GM12878 (cell line): ENCODE results near the gene FRS3. TPM values are rescaled to one million over a fixed set of nuclear protein-coding genes. Genes with fewer than 3 reads are reported as not detected.

Source experiments
- ATAC-seq: fragments of 200-7000 bp; cut with Tn5 transposase; 3 replicates; pipeline ENCODE4 v1.9.1; 2020; ENCODE audit warnings: mild to moderate bottlenecking, moderate library complexity
- BruUV-seq: library from RNA; stranded (reverse); fragments of 400-500 nt; replicated peaks from 2 replicates; lab custom pipeline; 2021; lab: Mats Ljungman, UMichigan
- CTCF ChIA-PET: fragments of 300-600 bp; sonication (Branson Sonifier 250); formaldehyde crosslinking; extraction: SDS; loops from one replicate; lab custom pipeline; 2021; ENCODE audit warnings: inconsistent platforms; lab: Yijun Ruan, JAX
- POLR2A ChIA-PET: fragments of 350-600 bp; formaldehyde crosslinking; extraction: SDS; loops from one replicate; lab custom pipeline; 2021; ENCODE audit warnings: inconsistent platforms; lab: Charles Lee
- RAD21 ChIA-PET: fragments of 300-600 bp; sonication (Branson Sonifier 250); formaldehyde crosslinking; loops from one replicate; lab custom pipeline; 2023; ENCODE audit warnings: antibody characterized with exemption; ENCODE audit not compliant: unreplicated experiment; lab: Charles Lee
- SMC1A ChIA-PET: fragments of 300-600 bp; sonication (Branson Sonifier 250); formaldehyde crosslinking; loops from one replicate; lab custom pipeline; 2023; ENCODE audit not compliant: unreplicated experiment, uncharacterized antibody; lab: Charles Lee
- DNase-seq: peaks from one replicate; pipeline ENCODE4 v3.0.0-alpha.2; 2011; ENCODE audit warnings: low read depth, low spot score
- FAIRE-seq: peaks from 3 replicates; lab custom pipeline; 2011; peaks lifted over from hg19 to GRCh38; lab: Jason Lieb, UNC
- H2AFZ ChIP-seq: 2 replicates; pipeline ENCODE4 v1.6.0; 2011; ENCODE audit warnings: low read depth, low read length, control low read depth; ENCODE audit not compliant: control insufficient read depth
- H3K27ac ChIP-seq: 2 replicates; pipeline ENCODE4 v1.5.1; 2011; ENCODE audit warnings: control low read depth; ENCODE audit not compliant: control insufficient read depth, insufficient read depth
- H3K27me3 ChIP-seq, 2 experiments: replicated peaks in 1 of 2; 2 replicates each; pipeline versions ENCODE4 v1.6.0 to v1.6.1; 2011; ENCODE audit warnings: low read length in 1 of 2; ENCODE audit not compliant: control insufficient read depth in 2 of 2, insufficient read depth in 2 of 2
- H3K36me3 ChIP-seq, 2 experiments: 2 replicates each; pipeline ENCODE4 v1.5.1; 2011; ENCODE audit warnings: low read length in 1 of 2; ENCODE audit not compliant: control insufficient read depth in 2 of 2, insufficient read depth in 2 of 2
- H3K4me1 ChIP-seq: 2 replicates; pipeline ENCODE4 v1.6.1; 2011; ENCODE audit warnings: mild to moderate bottlenecking, low read length, moderate library complexity, mixed read lengths; ENCODE audit not compliant: control insufficient read depth, insufficient read depth
- H3K4me2 ChIP-seq: 2 replicates; pipeline ENCODE4 v1.6.0; 2011; ENCODE audit warnings: control low read depth; ENCODE audit not compliant: control insufficient read depth, insufficient read depth
- H3K4me3 ChIP-seq: fragments of 200-600 bp; sonication (generic); 2 replicates; pipeline ENCODE4 v1.5.1; 2016
- H3K79me2 ChIP-seq: 2 replicates; pipeline ENCODE4 v1.6.0; 2011; ENCODE audit warnings: low read length; ENCODE audit not compliant: control insufficient read depth, insufficient read depth
- H3K9ac ChIP-seq: 2 replicates; pipeline ENCODE4 v1.8.0; 2011; ENCODE audit warnings: low read length, control low read depth, mixed read lengths; ENCODE audit not compliant: control insufficient read depth, insufficient read depth
- H3K9me3 ChIP-seq: replicated peaks from 3 replicates; pipeline ENCODE4 v1.5.1; 2011; ENCODE audit warnings: mild to moderate bottlenecking, low read length; ENCODE audit not compliant: control insufficient read depth, insufficient read depth
- H4K20me1 ChIP-seq: 2 replicates; pipeline ENCODE4 v1.6.0; 2011; ENCODE audit not compliant: control insufficient read depth, insufficient read depth
- MLLT1 ChIP-seq: fragments of 450-650 bp; IDR thresholded peaks from 2 replicates; pipeline ENCODE4 v1.6.1; 2016; ENCODE audit warnings: mild to moderate bottlenecking
- POLR2A ChIP-seq: IDR thresholded peaks from 2 replicates; pipeline ENCODE4 v1.6.1; 2011; ENCODE audit warnings: low read depth, mild to moderate bottlenecking, low read length
- ZBTB4 ChIP-seq: fragments of 450-650 bp; formaldehyde crosslinking; IDR thresholded peaks from 2 replicates; pipeline ENCODE4 v1.4.0; 2022; ENCODE audit warnings: mild to moderate bottlenecking, moderate library complexity
- ZBTB40 ChIP-seq: fragments of 450-650 bp; IDR thresholded peaks from 2 replicates; pipeline ENCODE4 v1.6.1; 2016; ENCODE audit warnings: mild to moderate bottlenecking, moderate library complexity, borderline replicate concordance
- ZNF274 ChIP-seq: IDR thresholded peaks from one replicate; pipeline ENCODE4 v1.8.0; 2011; ENCODE audit not compliant: insufficient read length, insufficient read depth
- ZNF687 ChIP-seq: fragments of 450-650 bp; IDR thresholded peaks from 2 replicates; pipeline ENCODE4 v1.6.1; 2017; ENCODE audit warnings: mild to moderate bottlenecking, moderate library complexity
- WGBS: methylation state at CpG from one replicate; pipeline ENCODE4 v1.1.6; 2016; ENCODE audit warnings: low lambda C conversion rate; ENCODE audit not compliant: insufficient replicate concordance, insufficient coverage; ENCODE audit errors: missing lambda C conversion rate; 5-methylcytosine and 5-hydroxymethylcytosine counted together
- in situ Hi-C: fragments of 300-500 bp; cut with MboI; formaldehyde crosslinking; loops from 9 replicates; pipeline ENCODE4 v1.14.3; 2018; ENCODE audit warnings: mixed read lengths
- intact Hi-C: fragments of 100-400 bp; cut with micrococcal nuclease; formaldehyde crosslinking; loops from one replicate; pipeline ENCODE4 v1.14.2; 2022; ENCODE audit not compliant: unreplicated experiment
- polyA plus RNA-seq, 11 experiments: library from polyadenylated mRNA; depleted of rRNA in 4 of 11; unstranded in 6 of 11; stranded (reverse) in 5 of 11; fragments of >200 nt; fragmentation: Nextera tagmentation in 4 of 11; fragmentation: Illumina TruSeq in 1 of 11; extraction: Ambion mirVana in 4 of 11; extraction: Trizol in 1 of 11; gene quantifications; 1 replicate in 1 of 11; 2 replicates in 10 of 11; pipeline versions ENCODE4 v1.2.1 to v1.2.3, GENCODE V29; 2011 to 2016; ENCODE audit warnings: inconsistent platforms in 2 of 11, missing spikeins in 2 of 11, low read depth in 1 of 11
- total RNA-seq, 4 experiments: library from RNA; depleted of rRNA in 3 of 4; stranded (reverse); fragments of >200 nt in 3 of 4; fragmentation: Illumina TruSeq in 1 of 4; extraction: Trizol in 1 of 4; gene quantifications; 2 replicates each; pipeline versions ENCODE4 v1.2.1 to v1.2.3, GENCODE V29; 2013 to 2021

Gene FRS3
- total and polyA plus RNA-seq, 10 of the 15 experiments (the other 5 are each of a cell fraction or from before 2014, with no cell fraction given), result 0.05 to 3.4 (median 1.5) TPM

- TF ChIP-seq ZBTB40 (0 out of 2 replicates have a peak, but pooled peaks have one; percentile 43), MLLT1 (peak; percentile 85), ZNF274 (no peak)
Observed at GRCh38 chr6:41721414-41721813, 58.3 kb downstream of the FRS3 start (continued).

- CTCF ChIA-PET, result interaction anchor here (2.1 to 6.9 kb wide), 3 partner anchors 12 to 15 kb away, joined by 19 to 84 read pairs (median 43); partner anchors contain the start of gene TFEB
- ATAC-seq, result no peak
- TF ChIP-seq ZNF687, result 0 out of 2 replicates have a peak, but pooled peaks have one; percentile 4
- peak; percentile 31 for TF ChIP-seq POLR2A
- no peak for TF ChIP-seq ZBTB4 (CRISPR knock-in tag)
- Histone ChIP-seq H3K36me3 (peaks cover 2 to 10% of the 10 kb centered on the region in 2 experiments; a peak in 3 of 4 replicates), H2AFZ (no peak overlapping the region), H3K4me2 (peak overlapping the region; percentile 99), H3K4me3 (peak overlapping the region; percentile 64), H3K9me3 (no peaks in the 10 kb centered on the region), H4K20me1 (peaks cover 2% of the 10 kb centered on the region; the same call in 1 of the 2 replicates), H3K79me2 (peaks cover 100% of the 10 kb centered on the region), H3K27me3 (no peaks in the 10 kb centered on the region), H3K4me1 (peaks cover 79% of the 10 kb centered on the region), H3K27ac (peak overlapping the region; percentile 97), H3K9ac (peak overlapping the region; percentile 91)
- SMC1A ChIA-PET, result interaction anchor here (0.9 to 7.7 kb wide), 4 partner anchors 10 to 181 kb away, joined by 3 to 151 read pairs (median 52); no protein-coding TSS in a partner anchor
- intact Hi-C loops, result no loop called here
- WGBS, result 5% methylated on average over 2 of the region's 2 CpGs
- POLR2A ChIA-PET, result interaction anchor here (2.9 to 13.0 kb wide), 3 partner anchors 11 to 387 kb away, joined by 13 to 293 read pairs (median 210); partner anchors contain the start of gene TFEB
- no TSS peak for BruUV-seq
- in situ Hi-C loops, result no loop called here
- DNase-seq, result no peak
- no peak for FAIRE-seq
- RAD21 ChIA-PET, result interaction anchor here (1.2 to 14.4 kb wide), 6 partner anchors 10 to 387 kb away, joined by 3 to 300 read pairs (median 4); partner anchors contain the start of genes BYSL and MED20
Observed at GRCh38 chr6:41720783-41721182, 58.9 kb downstream of the FRS3 start.
